HepG2 (cell line): ENCODE results near the gene EFS. TPM values are rescaled to one million over a fixed set of nuclear protein-coding genes. Genes with fewer than 3 reads are reported as not detected.

Experiments
- ARNT ChIP-seq: fragments of 450-650 bp; IDR thresholded peaks from 2 replicates; pipeline ENCODE4 v1.6.1; 2017
- ELF1 ChIP-seq: sonication (generic); formaldehyde crosslinking; IDR thresholded peaks from 2 replicates; pipeline ENCODE4 v1.4.0; 2020; ENCODE audit warnings: missing genetic modification reagents
- HDAC1 ChIP-seq: sonication (generic); formaldehyde crosslinking; IDR thresholded peaks from 2 replicates; pipeline ENCODE4 v1.5.1; 2020; ENCODE audit warnings: mild to moderate bottlenecking, missing genetic modification reagents
- NBN ChIP-seq: fragments of 450-650 bp; conservative IDR thresholded peaks from 2 replicates; pipeline ENCODE4 v1.6.1; 2017
- RBFOX2 ChIP-seq: fragments of 200-400 bp; formaldehyde crosslinking; IDR thresholded peaks from 2 replicates; pipeline ENCODE4 v1.6.1; 2017; ENCODE audit warnings: low read depth, mild to moderate bottlenecking, low read length
- TERF1 ChIP-seq: sonication (generic); formaldehyde crosslinking; IDR thresholded peaks from 2 replicates; pipeline ENCODE4 v1.8.0; 2022; ENCODE audit warnings: mild to moderate bottlenecking, missing genetic modification reagents, moderate library complexity
- TFDP1 ChIP-seq: IDR thresholded peaks from 2 replicates; pipeline ENCODE4 v1.6.1; 2016; ENCODE audit warnings: missing compliant biosample characterization, missing genetic modification reagents, borderline replicate concordance
- XBP1 ChIP-seq: sonication (generic); formaldehyde crosslinking; IDR thresholded peaks from 2 replicates; pipeline ENCODE4 v1.5.0; 2020; ENCODE audit warnings: missing genetic modification reagents
- ZBTB49 ChIP-seq: sonication (generic); formaldehyde crosslinking; IDR thresholded peaks from 2 replicates; pipeline ENCODE4 v1.4.0; 2020; ENCODE audit warnings: missing genetic modification reagents, borderline replicate concordance
- ZGPAT ChIP-seq: IDR thresholded peaks from 2 replicates; pipeline ENCODE4 v1.6.1; 2016; ENCODE audit warnings: mild to moderate bottlenecking
- ZNF232 ChIP-seq: sonication (generic); formaldehyde crosslinking; IDR thresholded peaks from 2 replicates; pipeline ENCODE4 v1.4.0; 2020; ENCODE audit warnings: missing genetic modification reagents, borderline replicate concordance
- ZNF3 ChIP-seq: IDR thresholded peaks from 2 replicates; pipeline ENCODE4 v1.7.0; 2017; ENCODE audit warnings: inconsistent platforms
- ZNF496 ChIP-seq: sonication (generic); formaldehyde crosslinking; IDR thresholded peaks from 2 replicates; pipeline ENCODE4 v1.8.1; 2023; ENCODE audit warnings: mild to moderate bottlenecking, moderate library complexity, missing genetic modification reagents; ENCODE audit not compliant: insufficient replicate concordance
- ZNF552 ChIP-seq: sonication (generic); formaldehyde crosslinking; IDR thresholded peaks from 2 replicates; pipeline ENCODE4 v1.9.0; 2022; ENCODE audit warnings: missing genetic modification reagents, mild to moderate bottlenecking, borderline replicate concordance
- ZNF569 ChIP-seq: sonication (generic); formaldehyde crosslinking; IDR thresholded peaks from 2 replicates; pipeline ENCODE4 v1.5.0; 2020; ENCODE audit warnings: mild to moderate bottlenecking, missing genetic modification reagents, moderate library complexity, borderline replicate concordance
- ZNF75D ChIP-seq: sonication (generic); formaldehyde crosslinking; IDR thresholded peaks from 2 replicates; pipeline ENCODE4 v1.8.1; 2023; ENCODE audit warnings: missing genetic modification reagents, mild to moderate bottlenecking, borderline replicate concordance
- ZNF850 ChIP-seq: sonication (generic); formaldehyde crosslinking; conservative IDR thresholded peaks from 2 replicates; pipeline ENCODE4 v1.9.0; 2021; ENCODE audit warnings: mild to moderate bottlenecking, missing genetic modification reagents
- ZUFSP ChIP-seq: sonication (generic); formaldehyde crosslinking; IDR thresholded peaks from 2 replicates; pipeline ENCODE4 v1.9.0; 2021; ENCODE audit warnings: missing genetic modification reagents, mild to moderate bottlenecking, borderline replicate concordance
- polyA plus RNA-seq, 8 experiments: library from polyadenylated mRNA; depleted of rRNA in 3 of 8; stranded (reverse) in 7 of 8; unstranded in 1 of 8; fragments of >200 nt; fragmentation: Illumina TruSeq in 4 of 8; extraction: Trizol in 4 of 8; gene quantifications; 2 replicates each; pipeline versions ENCODE4 v1.2.1 to v1.2.3, GENCODE V29; 2011 to 2016; ENCODE audit warnings: low read depth in 4 of 8, missing spikeins in 1 of 8, mixed read lengths in 1 of 8; ENCODE audit not compliant: insufficient read depth in 1 of 8
- total RNA-seq, 5 experiments: library from RNA; depleted of rRNA; stranded (reverse); fragments of >200 nt; fragmentation: Illumina TruSeq; extraction: Trizol; gene quantifications; 2 replicates each; pipeline ENCODE4 v1.2.3, GENCODE V29; 2016; ENCODE audit warnings: low read depth in 1 of 5

Gene EFS
- total and polyA plus RNA-seq, 2 of the 13 experiments (the other 11 are each of a cell fraction or from before 2014, with no cell fraction given): not detected

- TF ChIP-seq TFDP1 (CRISPR knock-in tag): no peak
- no peak for TF ChIP-seq XBP1 (CRISPR knock-in tag)
- TF ChIP-seq RBFOX2: peak; percentile 86
- no peak for TF ChIP-seq ZUFSP
- no peak for TF ChIP-seq ZNF569 (CRISPR knock-in tag)
- TF ChIP-seq ZNF850 (CRISPR knock-in tag): no peak
- no peak for TF ChIP-seq ZBTB49 (CRISPR knock-in tag)
- peak; percentile 42; the same call in 1 of the 2 replicates for TF ChIP-seq ZGPAT (CRISPR knock-in tag)
- no peak for TF ChIP-seq ZNF496 (CRISPR knock-in tag)
- TF ChIP-seq HDAC1: no peak
- TF ChIP-seq TERF1 (CRISPR knock-in tag): no peak
- no peak for TF ChIP-seq ZNF3 (CRISPR knock-in tag)
- TF ChIP-seq ZNF552 (CRISPR knock-in tag): no peak
- TF ChIP-seq ELF1 (CRISPR knock-in tag): no peak
- TF ChIP-seq ARNT: no peak
- TF ChIP-seq ZNF232 (CRISPR knock-in tag): no peak
- no peak for TF ChIP-seq ZNF75D
- TF ChIP-seq NBN: no peak
These were observed 38.3 kb downstream of the EFS start (continued) for GRCh38 chr14:23326491-23327332.
